Hepatocyte (in vitro differentiated cells): ENCODE results near the gene FERMT1. TPM values are rescaled to one million over a fixed set of nuclear protein-coding genes. Genes with fewer than 3 reads are reported as not detected.

ENCODE experiments used
- DNase-seq: peaks from one replicate; pipeline ENCODE4 v3.0.0-alpha.2; 2016; ENCODE audit warnings: low spot score
- H2AFZ ChIP-seq: fragments of 200-600 bp; sonication (generic); 2 replicates; pipeline ENCODE4 v1.6.0; 2016; ENCODE audit warnings: antibody characterized with exemption, mild to moderate bottlenecking
- H3K27ac ChIP-seq: fragments of 200-600 bp; sonication (generic); 2 replicates; pipeline ENCODE4 v1.5.1; 2016; ENCODE audit warnings: mild to moderate bottlenecking
- H3K27me3 ChIP-seq: fragments of 200-600 bp; sonication (generic); 2 replicates; pipeline ENCODE4 v1.6.1; 2016
- H3K36me3 ChIP-seq: fragments of 200-600 bp; sonication (generic); replicated peaks from 2 replicates; pipeline ENCODE4 v1.5.1; 2016; ENCODE audit warnings: low read depth; ENCODE audit not compliant: insufficient read depth
- H3K4me1 ChIP-seq: fragments of 200-600 bp; sonication (generic); 2 replicates; pipeline ENCODE4 v1.5.1; 2016; ENCODE audit warnings: mild to moderate bottlenecking, moderate library complexity; ENCODE audit not compliant: insufficient read depth
- H3K4me2 ChIP-seq: fragments of 200-600 bp; sonication (generic); 2 replicates; pipeline ENCODE4 v1.6.0; 2016
- H3K4me3 ChIP-seq: fragments of 200-600 bp; sonication (generic); 2 replicates; pipeline ENCODE4 v1.5.1; 2016; ENCODE audit warnings: mild to moderate bottlenecking
- H3K79me2 ChIP-seq: fragments of 200-600 bp; sonication (generic); 2 replicates; pipeline ENCODE4 v1.6.0; 2017; ENCODE audit warnings: mild to moderate bottlenecking
- H3K9me2 ChIP-seq: fragments of 200-600 bp; sonication (generic); replicated peaks from 2 replicates; pipeline ENCODE4 v1.6.0; 2017; ENCODE audit warnings: mild to moderate bottlenecking; ENCODE audit not compliant: insufficient read depth
- H3K9me3 ChIP-seq: fragments of 200-600 bp; sonication (generic); 2 replicates; pipeline ENCODE4 v1.5.1; 2016; ENCODE audit warnings: low read depth, mild to moderate bottlenecking
- H4K20me1 ChIP-seq: fragments of 200-600 bp; sonication (generic); 2 replicates; pipeline ENCODE4 v1.6.0; 2016; ENCODE audit warnings: mild to moderate bottlenecking; ENCODE audit not compliant: insufficient read depth, poor library complexity, severe bottlenecking
- CTCF ChIP-seq: fragments of 200-600 bp; sonication (generic); IDR thresholded peaks from 2 replicates; pipeline ENCODE4 v1.5.1; 2016; ENCODE audit warnings: antibody characterized with exemption, mild to moderate bottlenecking; ENCODE audit not compliant: poor library complexity
- EZH2 ChIP-seq: fragments of 200-600 bp; sonication (generic); IDR thresholded peaks from 2 replicates; pipeline ENCODE4 v1.6.1; 2016; ENCODE audit warnings: antibody characterized with exemption, mild to moderate bottlenecking, borderline replicate concordance
- EZH2phosphoT487 ChIP-seq: fragments of 200-600 bp; sonication (generic); IDR thresholded peaks from one replicate; pipeline ENCODE4 v1.6.1; 2018; ENCODE audit warnings: antibody characterized with exemption, mild to moderate bottlenecking, low read depth, moderate library complexity; ENCODE audit not compliant: unreplicated experiment, severe bottlenecking
- WGBS: methylation state at CpG from one replicate; pipeline ENCODE4 v1.1.6; 2016; ENCODE audit warnings: low lambda C conversion rate; ENCODE audit errors: missing lambda C conversion rate; 5-methylcytosine and 5-hydroxymethylcytosine counted together
- polyA plus RNA-seq: library from polyadenylated mRNA; unstranded; fragments of >200 nt; fragmentation: Nextera tagmentation; extraction: Ambion mirVana; gene quantifications from 2 replicates; pipeline ENCODE4 v1.2.1, GENCODE V29; 2016
- total RNA-seq: library from RNA; depleted of rRNA; stranded (reverse); fragments of >200 nt; gene quantifications from 2 replicates; pipeline ENCODE4 v1.2.3, GENCODE V29; 2014

The FERMT1 gene
- total and polyA plus RNA-seq, 2 experiments from 2014 or later, result 3.4 to 13.9 TPM

- no peak for TF ChIP-seq EZH2phosphoT487
- no peak for TF ChIP-seq EZH2
- no peak for TF ChIP-seq CTCF
- Histone ChIP-seq H3K4me1 (peaks cover 4% of the 10 kb centered on the region), H4K20me1 (no peaks in the 10 kb centered on the region), H3K79me2 (no peaks in the 10 kb centered on the region), H3K9me3 (no peaks in the 10 kb centered on the region), H3K36me3 (no peaks in the 10 kb centered on the region), H3K27ac (no peak overlapping the region), H3K4me3 (no peak overlapping the region), H3K4me2 (no peak overlapping the region), H3K27me3 (no peaks in the 10 kb centered on the region), H2AFZ (no peak overlapping the region), H3K9me2 (no peaks in the 10 kb centered on the region)
- DNase-seq, result no peak
- 94% methylated on average over 6 of the region's 6 CpGs for WGBS
Observed at GRCh38 chr20:6070829-6071695, 51.8 kb downstream of the FERMT1 start.

DNA sequence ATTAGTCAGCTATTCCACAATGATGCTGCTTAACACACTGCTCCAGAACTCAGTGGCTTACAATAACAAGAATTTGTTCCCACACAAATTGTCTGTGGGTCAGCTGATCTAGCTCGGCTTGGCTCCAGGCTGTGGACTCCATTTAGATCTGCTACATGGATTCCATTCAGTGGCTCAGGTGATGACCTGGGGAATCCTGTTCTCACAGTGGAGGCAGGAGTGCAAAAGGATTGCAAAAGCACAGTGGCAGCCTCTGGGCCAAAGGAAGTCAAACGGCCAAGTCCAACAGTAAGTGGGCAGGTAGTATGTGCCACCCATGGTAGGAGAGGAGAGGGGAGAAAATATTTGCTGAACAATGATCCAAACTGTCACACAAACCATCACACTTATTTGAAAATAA, 53.2 kb downstream of the FERMT1 start:
- H3K79me2 ChIP-seq, result no peaks in the 10 kb centered on the region
- no peaks in the 10 kb centered on the region for H3K36me3 ChIP-seq
- H4K20me1 ChIP-seq, result no peaks in the 10 kb centered on the region
- H2AFZ ChIP-seq, result no peak overlapping the region
- no peaks in the 10 kb centered on the region for H3K9me2 ChIP-seq
- no peak overlapping the region for H3K27ac ChIP-seq
- H3K4me1 ChIP-seq, result no peaks in the 10 kb centered on the region
- H3K4me3 ChIP-seq, result no peak overlapping the region
- no peak overlapping the region for H3K4me2 ChIP-seq
- TF ChIP-seq EZH2phosphoT487, result no peak
- no peak for TF ChIP-seq CTCF
- no peak for TF ChIP-seq EZH2
- 88% methylated on average over 2 of the region's 2 CpGs for WGBS
- no peaks in the 10 kb centered on the region for H3K27me3 ChIP-seq
- no peaks in the 10 kb centered on the region for H3K9me3 ChIP-seq
- DNase-seq, result no peak

DNA sequence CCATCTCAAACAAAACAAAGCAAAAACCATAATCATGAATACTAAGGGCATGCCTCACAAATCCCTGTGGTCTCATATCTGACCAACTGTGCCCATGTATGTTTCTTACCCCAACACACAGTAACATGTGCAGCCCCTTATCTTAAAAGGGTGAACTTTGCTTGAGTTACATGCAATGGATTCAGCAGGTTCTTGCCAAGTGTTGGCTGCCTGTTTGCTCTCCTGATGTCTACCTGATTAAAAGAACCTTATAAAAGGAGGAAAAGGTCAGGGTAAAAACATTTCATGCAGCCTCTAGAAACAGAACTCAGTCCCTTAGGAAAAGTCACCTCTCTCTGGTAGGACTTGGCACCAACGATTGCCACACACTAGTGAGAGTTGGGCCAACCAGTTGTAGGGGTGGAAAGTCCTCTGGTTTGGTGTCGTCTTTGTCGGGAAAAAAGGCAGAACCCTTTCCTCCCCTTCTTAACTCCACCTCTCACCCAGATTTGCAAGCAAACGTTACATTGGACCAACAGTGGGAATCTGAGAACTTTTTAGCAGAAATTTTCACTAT, 55.0 kb downstream of the FERMT1 start:
- no peaks in the 10 kb centered on the region for H4K20me1 ChIP-seq
- WGBS, result 86% methylated on average over 4 of the region's 4 CpGs
- DNase-seq, result no peak

More for the DNA sequence above, 55.0 kb downstream of the FERMT1 start:
- H3K27me3 ChIP-seq, result no peaks in the 10 kb centered on the region
- H3K9me2 ChIP-seq, result no peaks in the 10 kb centered on the region
- no peak overlapping the region for H3K4me3 ChIP-seq
- H3K4me1 ChIP-seq, result no peaks in the 10 kb centered on the region
- H3K79me2 ChIP-seq, result no peaks in the 10 kb centered on the region
- no peak overlapping the region for H3K27ac ChIP-seq
- no peaks in the 10 kb centered on the region for H3K36me3 ChIP-seq
- TF ChIP-seq CTCF, result no peak
- TF ChIP-seq EZH2, result no peak
- TF ChIP-seq EZH2phosphoT487, result no peak
- no peaks in the 10 kb centered on the region for H3K9me3 ChIP-seq
- no peak overlapping the region for H3K4me2 ChIP-seq
- H2AFZ ChIP-seq, result no peak overlapping the region
